ENCODE measurements around the gene ZNF619. TPM values are rescaled to one million over a fixed set of nuclear protein-coding genes. Genes with fewer than 3 reads are reported as not detected.
A peak's percentile ranks its signal among the peaks of the same experiment; 100 is the strongest.

ZNF619 gene
- total and polyA plus RNA-seq, 3 donors from 2014 or later, result 3.0 to 4.4 (median 4.1) TPM

GRCh38 chr3:40470701-40471100 lies 6.2 kb upstream of the ZNF619 start:
- H3K27me3 ChIP-seq, result no peaks in the 10 kb centered on the region
- TF ChIP-seq POLR2A (IDR thresholded peaks at IDR 0.05) (no peak), CTCF (IDR thresholded peaks at IDR 0.05) (no peak)
- DNase-seq, result no peak
- intact Hi-C loops (cut with DNase I; ENCODE audit: low total_unique reads), result no loop called here
- H3K4me1 ChIP-seq, result no peaks in the 10 kb centered on the region
- H3K4me3 ChIP-seq, result no peak overlapping the region
- no peak overlapping the region for H3K27ac ChIP-seq
- H3K9me3 ChIP-seq, result no peaks in the 10 kb centered on the region
- no peaks in the 10 kb centered on the region for H3K36me3 ChIP-seq (ENCODE audit: low read depth, missing control alignments)
- 76 to 78% methylated on average over 4 of the region's 4 CpGs for WGBS, 2 donors

GRCh38 chr3:40477666-40478065 lies 744 bp downstream of the ZNF619 start:
- H3K9me3 ChIP-seq, result no peaks in the 10 kb centered on the region
- DNase-seq, result no peak
- H3K4me3 ChIP-seq, result peak overlapping the region; percentile 63 to 79
- peaks cover 6% of the 10 kb centered on the region for H3K4me1 ChIP-seq
- H3K36me3 ChIP-seq (ENCODE audit: low read depth, missing control alignments), result no peaks in the 10 kb centered on the region
- H3K27me3 ChIP-seq, result no peaks in the 10 kb centered on the region
- TF ChIP-seq CTCF (IDR thresholded peaks at IDR 0.05) (no peak), POLR2A (IDR thresholded peaks at IDR 0.05) (no peak)
- WGBS, 2 donors, result 31 to 43% methylated on average over 4 of the region's 4 CpGs
- intact Hi-C loops (cut with DNase I; ENCODE audit: low total_unique reads), result no loop called here
- H3K27ac ChIP-seq, result no peak overlapping the region

- Histone ChIP-seq H3K36me3 (ENCODE audit: low read depth, missing control alignments) (no peaks in the 10 kb centered on the region), H3K4me3 (no peak overlapping the region), H3K9me3 (no peaks in the 10 kb centered on the region), H3K27me3 (no peaks in the 10 kb centered on the region), H3K27ac (no peak overlapping the region), H3K4me1 (no peaks in the 10 kb centered on the region)
- no peak for DNase-seq
- 92 to 96% methylated on average over 3 of the region's 3 CpGs for WGBS, 2 donors
- intact Hi-C loops (cut with DNase I; ENCODE audit: low total_unique reads), result no loop called here
- TF ChIP-seq POLR2A (IDR thresholded peaks at IDR 0.05) (no peak), CTCF (IDR thresholded peaks at IDR 0.05) (no peak)
These were observed 10.2 kb downstream of the ZNF619 start for GRCh38 chr3:40487172-40487571.

- intact Hi-C loops (cut with DNase I; ENCODE audit: low total_unique reads), result no loop called here
- H3K4me1 ChIP-seq, result no peaks in the 10 kb centered on the region
- no peaks in the 10 kb centered on the region for H3K27me3 ChIP-seq
- no peaks in the 10 kb centered on the region for H3K36me3 ChIP-seq (ENCODE audit: low read depth, missing control alignments)
- H3K9me3 ChIP-seq, result no peaks in the 10 kb centered on the region
- WGBS, 2 donors, result 92 to 96% methylated on average over 5 of the region's 5 CpGs
- no peak for DNase-seq
- H3K27ac ChIP-seq, result no peak overlapping the region
- TF ChIP-seq POLR2A (IDR thresholded peaks at IDR 0.05), result no peak
- TF ChIP-seq CTCF (IDR thresholded peaks at IDR 0.05), result no peak
- no peak overlapping the region for H3K4me3 ChIP-seq
These were observed 14.0 kb downstream of the ZNF619 start for GRCh38 chr3:40490916-40491315.

- intact Hi-C loops (cut with DNase I; ENCODE audit: low total_unique reads), result no loop called here
- Histone ChIP-seq H3K27ac (no peak overlapping the region), H3K27me3 (no peaks in the 10 kb centered on the region), H3K4me3 (no peak overlapping the region), H3K4me1 (no peaks in the 10 kb centered on the region), H3K36me3 (ENCODE audit: low read depth, missing control alignments) (no peaks in the 10 kb centered on the region), H3K9me3 (no peaks in the 10 kb centered on the region)
- no peak for TF ChIP-seq CTCF (IDR thresholded peaks at IDR 0.05)
- no peak for TF ChIP-seq POLR2A (IDR thresholded peaks at IDR 0.05)
- WGBS, 2 donors, result 49 to 51% methylated on average over 2 of the region's 2 CpGs
- no peak for DNase-seq
These were observed 17.8 kb downstream of the ZNF619 start for GRCh38 chr3:40494698-40495097.

All from testis (tissue), 3 donors.